GM18519 (cell line): ENCODE results near the gene ZMIZ1.

ENCODE experiments used
- ATAC-seq: cut with Tn5 transposase; IDR thresholded peaks from one replicate; pipeline ENCODE4 v1.9.1; 2021; ENCODE audit warnings: mild to moderate bottlenecking, moderate library complexity; ENCODE audit not compliant: unreplicated experiment, low FRiP score

Gene ZMIZ1

GRCh38 chr10:79165070-79165778 lies 96.5 kb downstream of the ZMIZ1 start:
- no peak for ATAC-seq

- ATAC-seq, result no peak
Observed at GRCh38 chr10:79166312-79166721, 97.6 kb downstream of the ZMIZ1 start.

GRCh38 chr10:79166741-79167140 lies 98.0 kb downstream of the ZMIZ1 start:
- ATAC-seq, result no peak

GRCh38 chr10:79167537-79167936 lies 98.8 kb downstream of the ZMIZ1 start:
- ATAC-seq, result no peak

- ATAC-seq, result no peak
Observed at GRCh38 chr10:79168210-79168609, 99.4 kb downstream of the ZMIZ1 start.

GRCh38 chr10:79170226-79170752 lies 101.5 kb downstream of the ZMIZ1 start:
- ATAC-seq, result no peak

- no peak for ATAC-seq
Observed at GRCh38 chr10:79170993-79171392, 102.2 kb downstream of the ZMIZ1 start.

GRCh38 chr10:79171504-79171903 lies 102.7 kb downstream of the ZMIZ1 start:
- ATAC-seq, result no peak

- no peak for ATAC-seq
Observed at GRCh38 chr10:79172881-79173280, 104.1 kb downstream of the ZMIZ1 start.

GRCh38 chr10:79173582-79174262 lies 105.0 kb downstream of the ZMIZ1 start:
- no peak for ATAC-seq

GRCh38 chr10:79176052-79176501 lies 107.3 kb downstream of the ZMIZ1 start:
- ATAC-seq, result no peak

- no peak for ATAC-seq
Observed at GRCh38 chr10:79176949-79177602, 108.3 kb downstream of the ZMIZ1 start.

GRCh38 chr10:79178070-79178576 lies 109.4 kb downstream of the ZMIZ1 start:
- no peak for ATAC-seq

- ATAC-seq, result no peak
Observed at GRCh38 chr10:79178614-79179163, 109.9 kb downstream of the ZMIZ1 start.

GRCh38 chr10:79179164-79179956 lies 110.6 kb downstream of the ZMIZ1 start:
- no peak for ATAC-seq

- ATAC-seq, result no peak
Observed at GRCh38 chr10:79179957-79180309, 111.2 kb downstream of the ZMIZ1 start.

- ATAC-seq, result no peak
Observed at GRCh38 chr10:79180414-79181221, 111.9 kb downstream of the ZMIZ1 start.

GRCh38 chr10:79181227-79181626 lies 112.5 kb downstream of the ZMIZ1 start:
- ATAC-seq, result no peak
